Upper lobe of right lung (tissue), 1 donor: ENCODE data around the gene CALM1. TPM values are rescaled to one million over a fixed set of nuclear protein-coding genes. Genes with fewer than 3 reads are reported as not detected.

Experiments
- ATAC-seq: fragments of 200-7000 bp; cut with Tn5 transposase; one replicate; pipeline ENCODE4 v1.9.1; 2020; ENCODE audit warnings: mild to moderate bottlenecking, moderate library complexity
- DNase-seq: peaks from one replicate; pipeline ENCODE4 v3.0.0-alpha.2; 2020
- H3K27ac ChIP-seq: fragments of 200-600 bp; one replicate; pipeline ENCODE4 v1.8.0; 2022
- H3K27me3 ChIP-seq: fragments of 200-600 bp; one replicate; pipeline ENCODE4 v1.8.0; 2022; ENCODE audit warnings: mild to moderate bottlenecking
- H3K36me3 ChIP-seq: fragments of 200-600 bp; one replicate; pipeline ENCODE4 v1.8.0; 2022
- H3K4me1 ChIP-seq: fragments of 200-600 bp; one replicate; pipeline ENCODE4 v1.8.0; 2022
- H3K4me3 ChIP-seq: fragments of 200-600 bp; one replicate; pipeline ENCODE4 v1.8.0; 2022; ENCODE audit warnings: mild to moderate bottlenecking
- H3K9me3 ChIP-seq: fragments of 200-600 bp; one replicate; pipeline ENCODE4 v1.8.0; 2022
- CTCF ChIP-seq: fragments of 200-600 bp; IDR thresholded peaks from one replicate; pipeline ENCODE4 v1.8.0; 2022; ENCODE audit warnings: antibody characterized with exemption
- intact Hi-C: fragments of 100-400 bp; cut with DNase I; formaldehyde crosslinking; loops from one replicate; pipeline ENCODE4 v1.11.0; 2022
- total RNA-seq: library from RNA; stranded (reverse); fragmentation: NEBNext Ultra II Directional; extraction: Animal tissue kit (Norgen Biotek cat#: 25700); gene quantifications from one replicate; pipeline ENCODE4 v1.2.1, GENCODE V29; 2021
- donor health status: DM: no; HTN: yes; CAD: no; lungs with severe emphysema.

CALM1 gene
- total RNA-seq, 1 donor from 2014 or later: 477 TPM

- Histone ChIP-seq H3K9me3 (no peaks in the 10 kb centered on the region), H3K4me3 (peak overlapping the region; percentile 64), H3K36me3 (no peaks in the 10 kb centered on the region), H3K27ac (peak overlapping the region; percentile 100), H3K4me1 (peaks cover 23% of the 10 kb centered on the region), H3K27me3 (no peaks in the 10 kb centered on the region)
- intact Hi-C loops: no loop called here
- no peak for TF ChIP-seq CTCF
- DNase-seq: no peak
- ATAC-seq: no peak
These were observed 15.6 kb upstream of the CALM1 start for GRCh38 chr14:90381011-90381786.

- H3K36me3 ChIP-seq: no peaks in the 10 kb centered on the region
- H3K27ac ChIP-seq: peak overlapping the region; percentile 100
- no peaks in the 10 kb centered on the region for H3K9me3 ChIP-seq
- H3K4me1 ChIP-seq: peaks cover 23% of the 10 kb centered on the region
- ATAC-seq: no peak
- TF ChIP-seq CTCF: no peak
- DNase-seq: peak; percentile 77
- intact Hi-C loops: no loop called here
- H3K4me3 ChIP-seq: peak overlapping the region; percentile 64
- H3K27me3 ChIP-seq: no peaks in the 10 kb centered on the region
These were observed 14.8 kb upstream of the CALM1 start for GRCh38 chr14:90381999-90382451.

GRCh38 chr14:90382491-90383125 is 14.2 kb upstream of the CALM1 start:
- Histone ChIP-seq H3K4me3 (peak overlapping the region; percentile 64), H3K4me1 (peaks cover 23% of the 10 kb centered on the region), H3K36me3 (no peaks in the 10 kb centered on the region), H3K9me3 (no peaks in the 10 kb centered on the region), H3K27me3 (no peaks in the 10 kb centered on the region), H3K27ac (peak overlapping the region; percentile 100)
- DNase-seq (peak; percentile 81), ATAC-seq (peak; percentile 17)
- TF ChIP-seq CTCF: no peak
- intact Hi-C loops: no loop called here

GRCh38 chr14:90383126-90383730 is 13.6 kb upstream of the CALM1 start:
- H3K4me3 ChIP-seq: peak overlapping the region; percentile 64

More at GRCh38 chr14:90383126-90383730, 13.6 kb upstream of the CALM1 start:
- Histone ChIP-seq H3K27ac (peak overlapping the region; percentile 100), H3K36me3 (no peaks in the 10 kb centered on the region), H3K9me3 (no peaks in the 10 kb centered on the region), H3K4me1 (peaks cover 23% of the 10 kb centered on the region), H3K27me3 (no peaks in the 10 kb centered on the region)
- intact Hi-C loops: no loop called here
- ATAC-seq (peak; percentile 96), DNase-seq (peak; percentile 100)
- no peak for TF ChIP-seq CTCF
